Activated T-cell treated with anti-CD3 and anti-CD28 coated beads, Interleukin-2, amount 50 U/mL, for 24 hours (primary cell): ENCODE results near the gene DNHD1.

Source experiments
- DNase-seq: peaks from one replicate; pipeline ENCODE4 v3.0.0-alpha.2; 2020
- H3K27ac Mint-ChIP-seq: 2 replicates; pipeline ENCODE4 v1.8.0; 2020; ENCODE audit warnings: mild to moderate bottlenecking, mixed read lengths
- H3K27me3 Mint-ChIP-seq: 2 replicates; pipeline ENCODE4 v1.8.0; 2020; ENCODE audit warnings: mixed read lengths
- H3K36me3 Mint-ChIP-seq: 2 replicates; pipeline ENCODE4 v1.8.0; 2020; ENCODE audit warnings: low read depth, mixed read lengths
- H3K4me1 Mint-ChIP-seq: 2 replicates; pipeline ENCODE4 v1.8.0; 2020; ENCODE audit warnings: low read depth, mixed read lengths
- H3K4me3 Mint-ChIP-seq: 2 replicates; pipeline ENCODE4 v1.8.0; 2020; ENCODE audit warnings: mild to moderate bottlenecking, moderate library complexity, mixed read lengths
- H3K9me3 Mint-ChIP-seq: 2 replicates; pipeline ENCODE4 v1.8.0; 2020; ENCODE audit warnings: mixed read lengths

DNHD1 gene

GRCh38 chr11:6473451-6474412 lies 23.3 kb upstream of the DNHD1 start, which contains the start of gene TRIM3:
Gene TRIM3 (minus strand): TSS chr11:6473941. CDS start chr11:6465695, 8,246 bp downstream.
- Mint-ChIP-seq H3K27me3 (no peaks in the 10 kb centered on the region), H3K9me3 (no peaks in the 10 kb centered on the region), H3K27ac (peak within 1 kb of the TSS; percentile 70)

GRCh38 chr11:6474413-6474792 lies 22.7 kb upstream of the DNHD1 start:
- peak overlapping the region; percentile 65 for H3K27ac Mint-ChIP-seq
- no peaks in the 10 kb centered on the region for H3K27me3 Mint-ChIP-seq

More at GRCh38 chr11:6473451-6474412, 23.3 kb upstream of the DNHD1 start, which contains the start of gene TRIM3:
- DNase-seq = peak; percentile 76
- Mint-ChIP-seq H3K4me1 (peaks cover 17% of the 10 kb centered on the region), H3K36me3 (peaks cover 23% of the 10 kb centered on the region), H3K4me3 (peak within 1 kb of the TSS; percentile 82)

GRCh38 chr11:6474806-6475500 lies 22.1 kb upstream of the DNHD1 start:
- no peaks in the 10 kb centered on the region for H3K9me3 Mint-ChIP-seq
- peak overlapping the region; percentile 49 for H3K4me3 Mint-ChIP-seq
- H3K27ac Mint-ChIP-seq = no peak overlapping the region
- no peak for DNase-seq
- H3K4me1 Mint-ChIP-seq = peaks cover 29% of the 10 kb centered on the region
- H3K27me3 Mint-ChIP-seq = no peaks in the 10 kb centered on the region
- peaks cover 35% of the 10 kb centered on the region for H3K36me3 Mint-ChIP-seq

More at GRCh38 chr11:6474413-6474792, 22.7 kb upstream of the DNHD1 start:
- peaks cover 24% of the 10 kb centered on the region for H3K4me1 Mint-ChIP-seq
- H3K4me3 Mint-ChIP-seq = peak overlapping the region; percentile 74
- H3K9me3 Mint-ChIP-seq = no peaks in the 10 kb centered on the region
- peaks cover 30% of the 10 kb centered on the region for H3K36me3 Mint-ChIP-seq
- no peak for DNase-seq

DNA sequence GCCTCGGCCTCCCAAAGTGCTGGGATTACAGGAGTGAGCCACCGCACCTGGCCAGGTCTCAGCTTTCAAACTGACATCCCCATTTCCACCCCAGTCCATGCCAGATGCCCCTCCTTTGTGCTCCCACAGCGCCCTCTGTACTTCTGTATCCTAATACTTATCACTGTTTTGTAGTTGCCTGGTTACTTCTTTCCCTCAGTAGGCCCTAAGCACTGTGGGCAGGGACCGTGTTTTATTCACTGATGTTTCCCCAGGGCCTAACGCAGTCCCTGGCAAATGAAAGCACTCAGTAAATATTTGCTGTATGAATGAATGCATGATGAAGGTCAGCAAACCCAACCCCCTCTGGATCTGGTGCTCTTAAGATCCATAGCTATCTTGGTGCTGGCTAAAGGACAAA lies 21.1 kb upstream of the DNHD1 start:
- Mint-ChIP-seq H3K27ac (peak overlapping the region; percentile 67), H3K4me3 (no peak overlapping the region), H3K4me1 (peaks cover 38% of the 10 kb centered on the region), H3K27me3 (no peaks in the 10 kb centered on the region), H3K36me3 (peaks cover 40% of the 10 kb centered on the region), H3K9me3 (no peaks in the 10 kb centered on the region)
- no peak for DNase-seq

GRCh38 chr11:6476571-6476970 lies 20.5 kb upstream of the DNHD1 start:
- Mint-ChIP-seq H3K9me3 (no peaks in the 10 kb centered on the region), H3K4me3 (no peak overlapping the region), H3K27ac (no peak overlapping the region), H3K27me3 (no peaks in the 10 kb centered on the region), H3K4me1 (peaks cover 40% of the 10 kb centered on the region), H3K36me3 (peaks cover 45% of the 10 kb centered on the region)
- no peak for DNase-seq

DNA sequence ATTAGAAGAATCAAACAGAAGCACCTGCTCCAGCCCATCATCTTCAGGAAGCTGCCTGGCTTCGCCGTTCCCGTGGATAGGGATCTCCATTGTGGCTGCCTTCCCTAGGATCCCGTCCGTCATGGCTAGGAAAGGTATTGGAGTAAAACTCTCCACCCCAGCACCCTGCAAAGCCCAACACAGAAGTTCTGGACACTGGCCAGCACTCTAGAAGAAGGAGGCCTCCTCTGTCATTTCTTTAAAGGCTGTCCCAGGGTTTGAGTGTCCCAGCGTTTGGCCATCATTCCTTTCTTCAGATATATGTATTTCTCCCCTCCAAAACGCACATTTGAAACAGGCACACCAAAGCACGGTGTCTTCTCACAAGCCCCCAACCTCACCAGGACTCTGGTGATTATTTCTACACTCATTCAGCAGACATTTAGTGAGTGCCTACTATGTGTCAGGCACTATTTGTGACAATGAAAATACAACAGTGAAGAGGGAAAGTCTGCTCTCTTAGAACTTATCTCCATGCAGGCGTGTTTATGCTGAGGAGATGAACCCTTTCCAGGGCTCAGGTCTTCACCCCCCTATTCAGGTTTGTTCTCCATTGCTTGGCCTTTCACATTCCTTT lies 16.7 kb upstream of the DNHD1 start:
- H3K9me3 Mint-ChIP-seq = no peaks in the 10 kb centered on the region
- peaks cover 38% of the 10 kb centered on the region for H3K4me1 Mint-ChIP-seq
- H3K4me3 Mint-ChIP-seq = peak overlapping the region; percentile 95
- peak overlapping the region; percentile 99 for H3K27ac Mint-ChIP-seq
- peaks cover 69% of the 10 kb centered on the region for H3K36me3 Mint-ChIP-seq
- no peaks in the 10 kb centered on the region for H3K27me3 Mint-ChIP-seq
- DNase-seq = no peak

DNA sequence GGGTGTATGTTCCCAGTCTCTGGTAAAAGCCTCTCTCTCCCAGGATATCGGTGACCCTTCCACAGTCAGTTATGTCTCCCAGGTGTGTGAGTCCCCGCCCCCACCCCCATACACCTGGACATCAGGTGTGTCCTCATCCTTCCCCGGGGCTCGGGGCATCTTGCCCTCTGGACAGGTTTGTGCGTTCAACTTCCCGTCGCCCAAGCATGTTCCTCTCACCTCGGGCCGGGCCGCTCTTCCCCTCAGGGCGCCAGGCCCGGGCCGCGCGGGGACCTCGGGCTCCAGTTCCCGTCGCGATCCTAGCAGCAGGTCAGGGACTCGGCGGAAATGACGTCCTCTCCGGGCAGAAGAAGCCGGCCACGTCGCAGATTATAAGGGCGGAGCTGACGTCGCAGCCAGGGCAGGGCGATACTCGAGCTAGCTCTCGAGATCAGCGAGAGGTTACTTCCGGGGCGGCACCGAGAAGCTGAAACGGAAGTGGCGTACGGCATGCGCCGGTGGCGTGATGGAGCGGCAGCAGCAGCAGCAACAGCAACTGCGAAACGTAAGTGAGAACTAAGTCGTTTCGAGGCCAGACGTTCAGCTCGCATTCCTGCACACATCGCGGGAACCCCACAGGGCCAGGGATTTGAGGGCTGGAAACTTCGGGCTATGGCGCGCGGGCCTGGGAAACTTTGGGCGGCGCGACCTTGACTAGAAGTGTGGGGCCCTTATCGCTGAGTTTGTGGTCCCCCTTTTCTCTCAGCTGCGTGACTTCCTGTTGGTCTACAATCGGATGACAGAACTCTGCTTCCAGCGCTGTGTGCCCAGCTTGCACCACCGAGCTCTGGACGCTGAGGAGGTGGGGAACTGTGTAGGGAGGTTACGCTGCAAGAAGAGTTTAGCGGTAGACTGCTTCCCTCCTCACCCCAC lies 15.8 kb upstream of the DNHD1 start, which contains the start of the genes ARFIP2 and TIMM10B:
Gene ARFIP2, minus strand, starts transcription at position 320 of the 912 bp plus-strand sequence. CDS start 910 bp downstream, outside the sequence.
Gene TIMM10B, plus strand, starts transcription at position 490 of the 912 bp plus-strand sequence. Its CDS starts 16 bp downstream, at position 506.
- H3K27me3 Mint-ChIP-seq = no peaks in the 10 kb centered on the region
- H3K4me3 Mint-ChIP-seq = peak within 1 kb of the TSS; percentile 95
- peak; percentile 96 for DNase-seq
- H3K27ac Mint-ChIP-seq = peak within 1 kb of the TSS; percentile 99
- H3K36me3 Mint-ChIP-seq = peaks cover 69% of the 10 kb centered on the region
- H3K9me3 Mint-ChIP-seq = no peaks in the 10 kb centered on the region
- H3K4me1 Mint-ChIP-seq = peaks cover 38% of the 10 kb centered on the region

- no peak for DNase-seq
- H3K4me3 Mint-ChIP-seq = peak overlapping the region; percentile 95
- no peaks in the 10 kb centered on the region for H3K27me3 Mint-ChIP-seq
- peaks cover 64% of the 10 kb centered on the region for H3K36me3 Mint-ChIP-seq
- no peaks in the 10 kb centered on the region for H3K9me3 Mint-ChIP-seq
- H3K4me1 Mint-ChIP-seq = peaks cover 38% of the 10 kb centered on the region
- H3K27ac Mint-ChIP-seq = peak overlapping the region; percentile 99
Measured at GRCh38 chr11:6481924-6482275, 15.2 kb upstream of the DNHD1 start.

DNA sequence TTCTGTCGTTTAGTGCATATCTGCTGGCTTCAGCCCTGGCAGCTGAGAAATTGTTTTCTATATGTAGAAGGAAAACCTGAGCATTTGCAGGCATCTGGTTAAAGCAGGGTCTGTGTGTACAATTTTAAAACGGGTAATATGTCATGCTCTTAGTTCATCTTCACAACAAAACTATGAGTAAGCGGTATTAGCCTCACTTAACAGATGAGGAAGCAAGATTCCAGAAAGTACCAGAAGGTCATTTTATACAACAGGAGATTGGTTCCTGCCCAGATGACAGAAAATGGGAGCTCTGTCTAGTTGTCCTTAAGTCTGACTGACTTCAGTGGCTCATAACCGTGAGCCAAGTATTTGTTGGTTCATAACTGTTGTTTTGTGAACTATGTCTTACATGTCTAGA lies 14.6 kb upstream of the DNHD1 start:
- Mint-ChIP-seq H3K4me1 (peaks cover 38% of the 10 kb centered on the region), H3K27ac (peak overlapping the region; percentile 99), H3K27me3 (no peaks in the 10 kb centered on the region), H3K36me3 (peaks cover 58% of the 10 kb centered on the region), H3K9me3 (no peaks in the 10 kb centered on the region), H3K4me3 (peak overlapping the region; percentile 95)
- no peak for DNase-seq

DNA sequence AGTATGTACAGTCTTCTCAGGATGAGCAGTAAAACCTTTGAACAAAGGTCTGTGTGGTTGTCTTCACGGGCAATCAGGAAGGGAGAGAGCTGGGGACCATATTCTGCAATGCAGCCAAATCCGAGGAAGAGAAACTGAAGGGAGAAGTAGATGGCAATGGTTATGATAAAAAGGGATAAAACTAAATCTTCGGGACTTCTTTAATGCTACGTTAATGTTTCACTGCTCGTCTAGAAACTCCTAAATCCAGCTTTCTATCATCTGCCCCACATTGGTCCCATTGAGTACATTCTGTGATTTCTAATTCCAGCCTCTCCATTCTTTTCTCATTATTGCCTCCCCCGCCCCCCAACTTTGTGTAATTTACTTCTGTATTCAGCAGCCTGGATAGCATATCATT lies 14.1 kb upstream of the DNHD1 start:
- H3K4me1 Mint-ChIP-seq = peaks cover 38% of the 10 kb centered on the region
- no peaks in the 10 kb centered on the region for H3K9me3 Mint-ChIP-seq
- H3K27me3 Mint-ChIP-seq = no peaks in the 10 kb centered on the region
- no peak for DNase-seq
- peak overlapping the region; percentile 95 for H3K4me3 Mint-ChIP-seq
- H3K27ac Mint-ChIP-seq = peak overlapping the region; percentile 99
- peaks cover 53% of the 10 kb centered on the region for H3K36me3 Mint-ChIP-seq

DNA sequence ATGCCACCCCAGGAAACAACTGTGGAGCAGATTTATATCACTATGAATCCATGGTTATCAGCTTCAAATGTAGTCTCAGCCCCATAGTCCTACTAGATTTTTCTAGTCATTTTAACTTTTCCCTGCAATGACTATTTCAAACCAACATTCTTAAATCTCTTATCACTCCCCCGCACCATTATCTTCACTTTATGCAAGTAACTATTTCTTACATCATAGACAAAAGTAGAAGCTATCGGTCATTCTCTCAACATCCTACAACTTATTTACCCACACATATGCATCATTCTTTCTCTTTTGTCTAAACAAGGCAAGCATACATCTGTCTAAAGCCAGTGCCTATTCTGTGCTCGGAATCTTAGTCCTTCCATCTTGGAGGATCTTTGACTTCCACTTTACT lies 11.4 kb upstream of the DNHD1 start:
- Mint-ChIP-seq H3K36me3 (peaks cover 36% of the 10 kb centered on the region), H3K4me3 (no peak overlapping the region), H3K4me1 (peaks cover 20% of the 10 kb centered on the region), H3K27ac (no peak overlapping the region), H3K9me3 (no peaks in the 10 kb centered on the region), H3K27me3 (no peaks in the 10 kb centered on the region)
- DNase-seq = no peak

DNA sequence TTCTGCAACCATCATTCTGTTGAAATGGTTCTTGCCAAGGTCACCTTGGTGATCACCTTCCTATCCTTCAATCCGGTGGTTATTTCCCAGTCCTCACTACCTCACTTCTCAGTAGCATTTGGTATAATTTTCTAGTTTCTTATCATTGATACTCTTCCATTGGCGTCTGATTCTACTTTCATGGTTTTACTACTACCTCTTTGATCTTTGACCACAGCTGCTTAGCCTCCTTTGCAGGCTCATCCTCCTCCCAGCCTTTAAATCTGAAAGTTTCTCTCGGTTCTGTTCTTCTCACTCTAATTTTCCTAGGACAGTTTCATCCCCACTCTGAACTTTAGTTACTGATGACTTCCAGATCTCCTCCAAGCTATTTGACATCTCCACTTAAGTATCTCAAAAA lies 10.8 kb upstream of the DNHD1 start:
- H3K27ac Mint-ChIP-seq = no peak overlapping the region
- H3K4me3 Mint-ChIP-seq = no peak overlapping the region
- no peaks in the 10 kb centered on the region for H3K9me3 Mint-ChIP-seq
- peaks cover 17% of the 10 kb centered on the region for H3K4me1 Mint-ChIP-seq
- peaks cover 36% of the 10 kb centered on the region for H3K36me3 Mint-ChIP-seq
- DNase-seq = no peak
- no peaks in the 10 kb centered on the region for H3K27me3 Mint-ChIP-seq

DNA sequence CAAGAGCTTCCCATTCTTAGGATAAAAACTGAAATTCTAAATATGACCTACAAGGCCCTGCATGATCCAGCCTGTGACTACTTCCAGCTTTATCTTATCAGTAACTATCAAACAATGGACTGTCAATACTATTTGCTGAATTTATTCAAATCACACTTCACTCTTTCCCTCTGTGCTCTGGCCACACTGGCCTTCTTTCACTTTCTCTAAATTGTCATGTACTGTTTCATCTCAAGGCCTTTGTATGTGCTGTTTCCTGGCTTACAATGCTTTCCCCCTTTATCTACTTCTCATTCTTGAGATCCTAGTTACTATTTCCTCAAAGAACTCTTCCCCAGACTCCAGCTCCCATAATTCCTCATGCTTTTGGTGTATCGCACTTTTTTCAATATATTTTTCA lies 10.1 kb upstream of the DNHD1 start:
- no peak overlapping the region for H3K4me3 Mint-ChIP-seq
- no peak for DNase-seq
- no peaks in the 10 kb centered on the region for H3K9me3 Mint-ChIP-seq
- H3K4me1 Mint-ChIP-seq = peaks cover 17% of the 10 kb centered on the region
- H3K27ac Mint-ChIP-seq = no peak overlapping the region
- no peaks in the 10 kb centered on the region for H3K27me3 Mint-ChIP-seq
- peaks cover 36% of the 10 kb centered on the region for H3K36me3 Mint-ChIP-seq
